HEK293 (cell line): Measurements from ENCODE around the gene HOXA11.

ENCODE experiments used
- ATF2 ChIP-seq: fragments of 450-650 bp; formaldehyde crosslinking; IDR thresholded peaks from 2 replicates; pipeline ENCODE4 v1.5.1; 2016; ENCODE audit warnings: missing biosample characterization, missing genetic modification characterization, low read depth
- BCL11B ChIP-seq: fragments of 450-650 bp; formaldehyde crosslinking; IDR thresholded peaks from 2 replicates; pipeline ENCODE4 v1.5.1; 2016; ENCODE audit warnings: low read depth, missing biosample characterization, missing genetic modification characterization
- CTCF ChIP-seq: fragments of 450-650 bp; formaldehyde crosslinking; IDR thresholded peaks from 2 replicates; pipeline ENCODE4 v1.5.1; 2016; ENCODE audit warnings: missing biosample characterization, missing genetic modification characterization
- INSM2 ChIP-seq: fragments of 450-650 bp; formaldehyde crosslinking; IDR thresholded peaks from 2 replicates; pipeline ENCODE4 v1.5.1; 2016; ENCODE audit warnings: missing biosample characterization, missing genetic modification characterization
- REST ChIP-seq: fragments of 450-650 bp; formaldehyde crosslinking; IDR thresholded peaks from 2 replicates; pipeline ENCODE4 v1.5.1; 2016; ENCODE audit warnings: missing biosample characterization, missing genetic modification characterization
- YY1 ChIP-seq: fragments of 450-650 bp; formaldehyde crosslinking; IDR thresholded peaks from 2 replicates; pipeline ENCODE4 v1.5.1; 2018; ENCODE audit warnings: missing biosample characterization, missing genetic modification characterization
- ZBTB49 ChIP-seq: fragments of 450-650 bp; formaldehyde crosslinking; IDR thresholded peaks from 2 replicates; pipeline ENCODE4 v1.5.1; 2016; ENCODE audit warnings: missing biosample characterization, missing genetic modification characterization, low read depth
- ZNF23 ChIP-seq: fragments of 450-650 bp; formaldehyde crosslinking; IDR thresholded peaks from 2 replicates; pipeline ENCODE4 v1.5.1; 2016; ENCODE audit warnings: missing biosample characterization, missing genetic modification characterization, borderline replicate concordance
- ZNF302 ChIP-seq: fragments of 450-650 bp; formaldehyde crosslinking; IDR thresholded peaks from 2 replicates; pipeline ENCODE4 v1.5.1; 2016; ENCODE audit warnings: missing biosample characterization, missing genetic modification characterization, low read depth
- ZNF488 ChIP-seq: fragments of 450-650 bp; formaldehyde crosslinking; IDR thresholded peaks from 2 replicates; pipeline ENCODE4 v1.5.1; 2016; ENCODE audit warnings: missing biosample characterization, missing genetic modification characterization
- ZNF510 ChIP-seq: fragments of 450-650 bp; formaldehyde crosslinking; IDR thresholded peaks from 2 replicates; pipeline ENCODE4 v1.5.1; 2018; ENCODE audit warnings: mild to moderate bottlenecking, missing genetic modification characterization, missing biosample characterization; ENCODE audit not compliant: insufficient replicate concordance
- ZSCAN18 ChIP-seq: fragments of 450-650 bp; formaldehyde crosslinking; IDR thresholded peaks from 2 replicates; pipeline ENCODE4 v1.5.1; 2016; ENCODE audit warnings: missing biosample characterization, missing genetic modification characterization

- TF ChIP-seq CTCF (tag by site-specific recombination) = no peak
- TF ChIP-seq ZNF510 (tag by site-specific recombination) = no peak
- no peak for TF ChIP-seq ATF2 (tag by site-specific recombination)
- no peak for TF ChIP-seq ZNF488 (tag by site-specific recombination)
- no peak for TF ChIP-seq REST (tag by site-specific recombination)
- TF ChIP-seq ZSCAN18 (tag by site-specific recombination) = no peak
- no peak for TF ChIP-seq BCL11B (tag by site-specific recombination)
- TF ChIP-seq INSM2 (tag by site-specific recombination) = no peak
- TF ChIP-seq ZBTB49 (tag by site-specific recombination) = no peak
- no peak for TF ChIP-seq ZNF302
- TF ChIP-seq YY1 (tag by site-specific recombination) = no peak
- TF ChIP-seq ZNF23 (tag by site-specific recombination) = no peak
Observed at GRCh38 chr7:27171637-27172314, 13.3 kb downstream of the HOXA11 start.
